22Rv1 (cell line): ENCODE measurements around the gene NID2.

ENCODE experiments used
- ZFX ChIP-seq: fragments of 450-650 bp; IDR thresholded peaks from 2 replicates; pipeline ENCODE4 v1.6.1; 2017; ENCODE audit warnings: antibody characterized with exemption, borderline replicate concordance
- TF ChIP-seq, protein P1 (sequence below): fragments of 450-650 bp; IDR thresholded peaks from 2 replicates; pipeline ENCODE4 v1.5.1; 2017; ENCODE audit warnings: mild to moderate bottlenecking

DNA sequence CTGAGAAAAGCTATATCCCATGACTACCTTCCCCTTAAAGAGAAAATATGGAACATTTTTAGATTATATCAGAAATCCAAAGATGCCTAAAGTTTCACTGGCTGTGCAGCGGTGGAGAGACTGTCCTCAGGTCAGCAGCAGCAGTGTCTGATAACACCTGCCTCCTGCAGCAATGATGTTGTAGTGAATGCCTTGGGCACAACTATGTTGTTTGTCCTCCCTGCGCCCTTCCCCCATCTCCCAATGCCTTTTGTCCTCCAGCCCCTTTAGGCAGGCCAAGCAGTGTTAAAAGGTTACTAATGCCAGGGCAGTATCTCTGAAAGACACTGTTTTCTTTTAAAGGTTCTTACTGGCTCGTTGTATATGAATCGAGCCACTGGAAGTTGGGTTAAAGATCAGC lies 66.3 kb downstream of the NID2 start:
- TF ChIP-seq, protein P1, sequence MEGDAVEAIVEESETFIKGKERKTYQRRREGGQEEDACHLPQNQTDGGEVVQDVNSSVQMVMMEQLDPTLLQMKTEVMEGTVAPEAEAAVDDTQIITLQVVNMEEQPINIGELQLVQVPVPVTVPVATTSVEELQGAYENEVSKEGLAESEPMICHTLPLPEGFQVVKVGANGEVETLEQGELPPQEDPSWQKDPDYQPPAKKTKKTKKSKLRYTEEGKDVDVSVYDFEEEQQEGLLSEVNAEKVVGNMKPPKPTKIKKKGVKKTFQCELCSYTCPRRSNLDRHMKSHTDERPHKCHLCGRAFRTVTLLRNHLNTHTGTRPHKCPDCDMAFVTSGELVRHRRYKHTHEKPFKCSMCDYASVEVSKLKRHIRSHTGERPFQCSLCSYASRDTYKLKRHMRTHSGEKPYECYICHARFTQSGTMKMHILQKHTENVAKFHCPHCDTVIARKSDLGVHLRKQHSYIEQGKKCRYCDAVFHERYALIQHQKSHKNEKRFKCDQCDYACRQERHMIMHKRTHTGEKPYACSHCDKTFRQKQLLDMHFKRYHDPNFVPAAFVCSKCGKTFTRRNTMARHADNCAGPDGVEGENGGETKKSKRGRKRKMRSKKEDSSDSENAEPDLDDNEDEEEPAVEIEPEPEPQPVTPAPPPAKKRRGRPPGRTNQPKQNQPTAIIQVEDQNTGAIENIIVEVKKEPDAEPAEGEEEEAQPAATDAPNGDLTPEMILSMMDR = no peak
- no peak for TF ChIP-seq ZFX
